HepG2 (cell line): ENCODE measurements around the gene UBE2I. TPM values are rescaled to one million over a fixed set of nuclear protein-coding genes. Genes with fewer than 3 reads are reported as not detected.
"Not testable (repeated sequence)": the region's sequence is repeated elsewhere in the genome, so short reads cannot be mapped to it uniquely, and the experiment has no call there.

Experiments
- ATAC-seq: fragments of 200-7000 bp; cut with Tn5 transposase; 3 replicates; pipeline ENCODE4 v1.9.1; 2020; ENCODE audit warnings: mild to moderate bottlenecking, moderate library complexity
- BruUV-seq: library from RNA; stranded (reverse); fragments of 400-500 nt; replicated peaks from 2 replicates; lab custom pipeline; 2021; lab: Mats Ljungman, UMichigan
- CTCF ChIA-PET: fragments of 300-600 bp; formaldehyde crosslinking; extraction: SDS; loops from one replicate; lab custom pipeline; 2021; ENCODE audit warnings: low total read pairs, inconsistent platforms, low intra/inter-chr PET ratio; lab: Yijun Ruan, JAX
- POLR2A ChIA-PET: fragments of 350-600 bp; sonication (Branson Sonifier 250); formaldehyde crosslinking; loops from one replicate; lab custom pipeline; 2020; ENCODE audit warnings: antibody characterized with exemption, inconsistent platforms; lab: Yijun Ruan, JAX
- DNase-seq: peaks from one replicate; pipeline ENCODE4 v3.0.0-alpha.2; 2015; ENCODE audit warnings: low spot score
- FAIRE-seq: peaks from 3 replicates; lab custom pipeline; 2011; peaks lifted over from hg19 to GRCh38; lab: Jason Lieb, UNC
- H2AFZ ChIP-seq: one replicate; pipeline ENCODE4 v1.6.1; 2011; ENCODE audit warnings: low read length, inconsistent platforms
- H3K27ac ChIP-seq: fragments of 300-600 bp; 3 replicates; pipeline ENCODE4 v1.8.0; 2011; ENCODE audit warnings: mixed run types, mild to moderate bottlenecking, mixed read lengths, low read length, inconsistent platforms; ENCODE audit not compliant: insufficient read depth; ENCODE audit errors: extremely low read length
- H3K27me3 ChIP-seq, 2 experiments: fragments of 200-600 bp in 1 of 2; 2 replicates in 1 of 2; 3 replicates in 1 of 2; pipeline versions ENCODE4 v1.6.0 to v1.8.0; 2011; ENCODE audit warnings: low read length in 2 of 2, mild to moderate bottlenecking in 2 of 2, moderate library complexity in 2 of 2, inconsistent platforms in 1 of 2; ENCODE audit not compliant: insufficient read depth in 2 of 2, control insufficient read depth in 1 of 2
- H3K36me3 ChIP-seq, 2 experiments: fragments of 200-600 bp in 1 of 2; replicated peaks in 1 of 2; 2 replicates in 1 of 2; 3 replicates in 1 of 2; pipeline versions ENCODE4 v1.5.1 to v1.8.0; 2011; ENCODE audit warnings: low read length in 2 of 2, inconsistent platforms in 1 of 2; ENCODE audit not compliant: insufficient read depth in 2 of 2, control insufficient read depth in 1 of 2
- H3K4me1 ChIP-seq: 2 replicates; pipeline ENCODE4 v1.5.1; 2012; ENCODE audit warnings: low read length, inconsistent platforms; ENCODE audit not compliant: insufficient read depth
- H3K4me2 ChIP-seq: 2 replicates; pipeline ENCODE4 v1.6.0; 2011; ENCODE audit warnings: low read depth, low read length, inconsistent platforms
- H3K4me3 ChIP-seq, 3 experiments: fragments of 200-600 bp in 1 of 3; sonication (generic), shearing (Covaris generic) in 1 of 3; replicated peaks in 1 of 3; 2 replicates each; pipeline ENCODE4 v1.5.1; 2011 to 2016; ENCODE audit warnings: low read length in 3 of 3, inconsistent platforms in 2 of 3, low read depth in 2 of 3, mild to moderate bottlenecking in 2 of 3, control low read depth in 1 of 3, mixed read lengths in 1 of 3; ENCODE audit not compliant: insufficient read depth in 1 of 3
- H3K79me2 ChIP-seq: one replicate; pipeline ENCODE4 v1.6.1; 2011; ENCODE audit warnings: low read length, inconsistent platforms; ENCODE audit not compliant: insufficient read depth
- H3K9ac ChIP-seq: 2 replicates; pipeline ENCODE4 v1.6.0; 2011; ENCODE audit warnings: mild to moderate bottlenecking, low read depth, low read length, inconsistent platforms; ENCODE audit not compliant: insufficient read depth
- H3K9me3 ChIP-seq: 2 replicates; pipeline ENCODE4 v1.5.1; 2012; ENCODE audit warnings: mild to moderate bottlenecking, low read length
- H4K20me1 ChIP-seq: 2 replicates; pipeline ENCODE4 v1.6.0; 2011; ENCODE audit warnings: inconsistent platforms, mild to moderate bottlenecking, low read length, moderate library complexity; ENCODE audit not compliant: insufficient read depth
- ARID4A ChIP-seq: sonication (generic); formaldehyde crosslinking; IDR thresholded peaks from 2 replicates; pipeline ENCODE4 v1.5.0; 2020; ENCODE audit warnings: mild to moderate bottlenecking, missing genetic modification reagents, borderline replicate concordance
- HNF1B ChIP-seq: sonication (generic); formaldehyde crosslinking; IDR thresholded peaks from 2 replicates; pipeline ENCODE4 v1.5.1; 2020; ENCODE audit warnings: mild to moderate bottlenecking, moderate library complexity, missing genetic modification reagents
- ZNF24 ChIP-seq: fragments of 450-650 bp; IDR thresholded peaks from 2 replicates; pipeline ENCODE4 v1.6.1; 2017; ENCODE audit warnings: antibody characterized with exemption, mild to moderate bottlenecking
- WGBS: methylation state at CpG from one replicate; pipeline ENCODE4 v1.1.6; 2017; ENCODE audit warnings: low lambda C conversion rate; 5-methylcytosine and 5-hydroxymethylcytosine counted together
- in situ Hi-C: cut with HindIII; loops from 2 replicates; pipeline ENCODE4 v1.10.0; 2017; ENCODE audit warnings: low pct_unique_long_range_greater_than_20kb; ENCODE audit not compliant: extremely low pct_ligation_motif_present
- intact Hi-C: fragments of 100-400 bp; cut with micrococcal nuclease; formaldehyde crosslinking; loops from one replicate; pipeline ENCODE4 v1.10.0; 2022; ENCODE audit not compliant: unreplicated experiment
- polyA plus RNA-seq, 8 experiments: library from polyadenylated mRNA; depleted of rRNA in 3 of 8; stranded (reverse) in 7 of 8; unstranded in 1 of 8; fragments of >200 nt; fragmentation: Illumina TruSeq in 4 of 8; extraction: Trizol in 4 of 8; gene quantifications; 2 replicates each; pipeline versions ENCODE4 v1.2.1 to v1.2.3, GENCODE V29; 2011 to 2016; ENCODE audit warnings: low read depth in 4 of 8, missing spikeins in 1 of 8, mixed read lengths in 1 of 8; ENCODE audit not compliant: insufficient read depth in 1 of 8
- total RNA-seq, 5 experiments: library from RNA; depleted of rRNA; stranded (reverse); fragments of >200 nt; fragmentation: Illumina TruSeq; extraction: Trizol; gene quantifications; 2 replicates each; pipeline ENCODE4 v1.2.3, GENCODE V29; 2016; ENCODE audit warnings: low read depth in 1 of 5

The UBE2I gene
- total and polyA plus RNA-seq, 2 of the 13 experiments (the other 11 are each of a cell fraction or from before 2014, with no cell fraction given) = 75.8 to 98.9 TPM

- H4K20me1 ChIP-seq, H3K9me3 ChIP-seq, H3K9ac ChIP-seq, ATAC-seq, H3K36me3 ChIP-seq, FAIRE-seq, in situ Hi-C loops, BruUV-seq, intact Hi-C loops, H3K79me2 ChIP-seq, H3K27me3 ChIP-seq, H2AFZ ChIP-seq, CTCF ChIA-PET, H3K4me3 ChIP-seq, DNase-seq: not testable (repeated sequence)
- 63% methylated on average over 8 of the region's 8 CpGs for WGBS
- POLR2A ChIA-PET = interaction anchor here (0.7 to 1.1 kb wide), 4 partner anchors 8 to 27 kb away, joined by 3 to 7 read pairs (median 4); no protein-coding TSS in a partner anchor
- peak overlapping the region; percentile 66 for H3K27ac ChIP-seq
- H3K4me2 ChIP-seq = peak overlapping the region; percentile 44; the same call in 1 of the 2 replicates
- peaks cover 60% of the 10 kb centered on the region for H3K4me1 ChIP-seq
- TF ChIP-seq HNF1B (CRISPR knock-in tag) = 0 out of 2 replicates have a peak, but pooled peaks have one; percentile 61
- TF ChIP-seq ARID4A (CRISPR knock-in tag) = 0 out of 2 replicates have a peak, but pooled peaks have one; percentile 14
- TF ChIP-seq ZNF24 = 0 out of 2 replicates have a peak, but pooled peaks have one; percentile 7
Observed at GRCh38 chr16:1296688-1297017, 12.8 kb upstream of the UBE2I start.
